ENCODE measurements around the gene CLCN4.

Gene CLCN4

GRCh38 chrX:10221651-10222050 lies 64.9 kb downstream of the CLCN4 start:
- TF ChIP-seq CTCF (conservative IDR thresholded peaks at IDR 0.05; ENCODE audit: low read length) (no peak), EZH2phosphoT487 (IDR thresholded peaks at IDR 0.05; ENCODE audit: borderline replicate concordance) (no peak)
- no peaks in the 10 kb centered on the region for H3K9me3 ChIP-seq (ENCODE audit: insufficient read depth, low read depth, low read length)
- H3K9ac ChIP-seq (ENCODE audit: low read depth, low read length, poor library complexity, severe bottlenecking): no peak overlapping the region
- no peaks in the 10 kb centered on the region for H3K4me1 ChIP-seq (ENCODE audit: insufficient read depth, low read length, poor library complexity, severe bottlenecking)
- H3K79me2 ChIP-seq (ENCODE audit: insufficient read depth, low read length): no peaks in the 10 kb centered on the region
- no peaks in the 10 kb centered on the region for H3F3A ChIP-seq (ENCODE audit: low read depth)
- H2AFZ ChIP-seq (ENCODE audit: low read length): no peak overlapping the region
- no peaks in the 10 kb centered on the region for H3K27me3 ChIP-seq (ENCODE audit: insufficient read depth, low read length, poor library complexity, severe bottlenecking)
- H3K4me2 ChIP-seq (ENCODE audit: low read depth, low read length, poor library complexity, severe bottlenecking): no peak overlapping the region
- H3K36me3 ChIP-seq (ENCODE audit: insufficient read depth, low read length): no peaks in the 10 kb centered on the region
- H4K20me1 ChIP-seq (ENCODE audit: insufficient read depth, low read length, poor library complexity, severe bottlenecking): no peaks in the 10 kb centered on the region
- no peak overlapping the region for H3K4me3 ChIP-seq (ENCODE audit: low read length, poor library complexity, severe bottlenecking)
- no peaks in the 10 kb centered on the region for H3K9me2 ChIP-seq (replicated peaks; ENCODE audit: low read depth, low read length)

- Histone ChIP-seq H3K79me2 (ENCODE audit: insufficient read depth, low read length) (no peaks in the 10 kb centered on the region), H3K4me1 (ENCODE audit: insufficient read depth, low read length, poor library complexity, severe bottlenecking) (no peaks in the 10 kb centered on the region), H3K9me3 (ENCODE audit: insufficient read depth, low read depth, low read length) (no peaks in the 10 kb centered on the region), H2AFZ (ENCODE audit: low read length) (no peak overlapping the region), H4K20me1 (ENCODE audit: insufficient read depth, low read length, poor library complexity, severe bottlenecking) (no peaks in the 10 kb centered on the region), H3K4me2 (ENCODE audit: low read depth, low read length, poor library complexity, severe bottlenecking) (no peak overlapping the region), H3K27me3 (ENCODE audit: insufficient read depth, low read length, poor library complexity, severe bottlenecking) (no peaks in the 10 kb centered on the region), H3K9ac (ENCODE audit: low read depth, low read length, poor library complexity, severe bottlenecking) (no peak overlapping the region), H3K36me3 (ENCODE audit: insufficient read depth, low read length) (no peaks in the 10 kb centered on the region), H3F3A (ENCODE audit: low read depth) (no peaks in the 10 kb centered on the region), H3K9me2 (replicated peaks; ENCODE audit: low read depth, low read length) (no peaks in the 10 kb centered on the region), H3K4me3 (ENCODE audit: low read length, poor library complexity, severe bottlenecking) (no peak overlapping the region)
- TF ChIP-seq EZH2phosphoT487 (IDR thresholded peaks at IDR 0.05; ENCODE audit: borderline replicate concordance): no peak
- no peak for TF ChIP-seq CTCF (conservative IDR thresholded peaks at IDR 0.05; ENCODE audit: low read length)
These were observed 66.5 kb downstream of the CLCN4 start for GRCh38 chrX:10223276-10223675.

- H2AFZ ChIP-seq (ENCODE audit: low read length): no peak overlapping the region
- H3K4me3 ChIP-seq (ENCODE audit: low read length, poor library complexity, severe bottlenecking): no peak overlapping the region
- no peaks in the 10 kb centered on the region for H3K36me3 ChIP-seq (ENCODE audit: insufficient read depth, low read length)
- no peaks in the 10 kb centered on the region for H3K79me2 ChIP-seq (ENCODE audit: insufficient read depth, low read length)
- H3F3A ChIP-seq (ENCODE audit: low read depth): no peaks in the 10 kb centered on the region
- H3K4me1 ChIP-seq (ENCODE audit: insufficient read depth, low read length, poor library complexity, severe bottlenecking): no peaks in the 10 kb centered on the region
- H3K27me3 ChIP-seq (ENCODE audit: insufficient read depth, low read length, poor library complexity, severe bottlenecking): no peaks in the 10 kb centered on the region
- H3K9me2 ChIP-seq (replicated peaks; ENCODE audit: low read depth, low read length): no peaks in the 10 kb centered on the region
- H3K9ac ChIP-seq (ENCODE audit: low read depth, low read length, poor library complexity, severe bottlenecking): no peak overlapping the region
- no peaks in the 10 kb centered on the region for H3K9me3 ChIP-seq (ENCODE audit: insufficient read depth, low read depth, low read length)
- H3K4me2 ChIP-seq (ENCODE audit: low read depth, low read length, poor library complexity, severe bottlenecking): no peak overlapping the region
- H4K20me1 ChIP-seq (ENCODE audit: insufficient read depth, low read length, poor library complexity, severe bottlenecking): no peaks in the 10 kb centered on the region
- TF ChIP-seq CTCF (conservative IDR thresholded peaks at IDR 0.05; ENCODE audit: low read length) (no peak), EZH2phosphoT487 (IDR thresholded peaks at IDR 0.05; ENCODE audit: borderline replicate concordance) (no peak)
These were observed 67.0 kb downstream of the CLCN4 start for GRCh38 chrX:10223781-10224180.
